Neutrophil (primary cell): ENCODE results near the gene CDON.

Source experiments
- H3K27ac ChIP-seq: fragments of 200-600 bp; sonication (generic); 2 replicates; pipeline ENCODE4 v1.5.1; 2016; ENCODE audit warnings: mild to moderate bottlenecking, moderate library complexity
- H3K27me3 ChIP-seq: fragments of 200-600 bp; sonication (generic); 2 replicates; pipeline ENCODE4 v1.6.0; 2016; ENCODE audit warnings: mild to moderate bottlenecking
- H3K36me3 ChIP-seq: fragments of 200-600 bp; sonication (generic); 2 replicates; pipeline ENCODE4 v1.5.1; 2017
- H3K4me1 ChIP-seq, 2 experiments: fragments of 200-600 bp in 1 of 2; sonication (generic) in 1 of 2; 1 replicate in 1 of 2; 2 replicates in 1 of 2; pipeline versions ENCODE4 v1.5.1 to v1.6.1; 2013 to 2016; ENCODE audit warnings: low read depth in 1 of 2, low read length in 1 of 2, mild to moderate bottlenecking in 1 of 2, moderate library complexity in 1 of 2; ENCODE audit not compliant: control insufficient read depth in 1 of 2, insufficient read depth in 1 of 2
- H3K4me3 ChIP-seq, 2 experiments: fragments of 200-600 bp in 1 of 2; sonication (generic) in 1 of 2; 1 replicate in 1 of 2; 2 replicates in 1 of 2; pipeline ENCODE4 v1.5.1; 2013 to 2016; ENCODE audit warnings: low read depth in 1 of 2, low read length in 1 of 2, mild to moderate bottlenecking in 1 of 2, moderate library complexity in 1 of 2
- H3K9me3 ChIP-seq: fragments of 200-600 bp; sonication (generic); 2 replicates; pipeline ENCODE4 v1.5.1; 2016
- TF ChIP-seq, protein P1 (sequence below): fragments of 200-600 bp; sonication (generic); IDR thresholded peaks from 2 replicates; pipeline ENCODE4 v1.5.1; 2016; ENCODE audit warnings: antibody characterized with exemption

Gene CDON

DNA sequence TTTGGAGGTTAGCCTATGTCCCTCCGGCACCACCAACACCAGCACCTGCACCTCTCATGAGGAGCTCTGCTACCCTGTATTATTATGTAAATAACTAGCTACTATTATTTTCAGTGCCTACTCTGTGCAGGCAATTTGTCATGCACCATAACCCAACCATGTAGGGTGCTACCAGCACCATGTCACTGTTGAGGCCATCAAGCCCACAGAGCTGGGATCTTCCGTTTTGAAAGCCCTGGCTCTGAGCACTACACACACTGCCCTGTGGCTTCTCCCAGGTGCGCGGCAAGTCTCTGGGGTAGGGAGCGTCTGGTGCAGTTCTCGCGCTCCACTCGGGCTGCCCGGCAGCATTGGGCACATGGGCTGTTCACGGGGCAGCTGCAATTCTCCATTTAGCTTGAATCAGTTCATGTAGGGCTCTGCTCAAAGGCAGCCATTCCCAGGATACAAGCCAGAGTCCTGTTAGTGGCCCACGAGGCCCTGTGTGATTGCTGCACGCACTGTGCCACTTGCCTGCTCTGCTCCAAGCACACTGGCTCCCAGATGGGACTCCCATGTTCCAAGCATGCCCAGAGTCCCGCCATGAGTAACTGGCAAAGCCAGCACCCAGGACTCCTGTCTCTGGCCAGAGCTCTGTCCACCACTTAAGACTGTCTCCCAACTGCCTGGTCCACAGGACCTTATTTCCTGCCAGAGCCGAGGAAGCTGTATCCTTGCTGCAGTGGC, 42.5 kb upstream of the CDON start:
- Histone ChIP-seq H3K4me3 (no peak overlapping the region), H3K27ac (no peak overlapping the region), H3K4me1 (no peaks in the 10 kb centered on the region), H3K9me3 (no peaks in the 10 kb centered on the region), H3K36me3 (no peaks in the 10 kb centered on the region), H3K27me3 (no peaks in the 10 kb centered on the region)
- TF ChIP-seq, protein P1, sequence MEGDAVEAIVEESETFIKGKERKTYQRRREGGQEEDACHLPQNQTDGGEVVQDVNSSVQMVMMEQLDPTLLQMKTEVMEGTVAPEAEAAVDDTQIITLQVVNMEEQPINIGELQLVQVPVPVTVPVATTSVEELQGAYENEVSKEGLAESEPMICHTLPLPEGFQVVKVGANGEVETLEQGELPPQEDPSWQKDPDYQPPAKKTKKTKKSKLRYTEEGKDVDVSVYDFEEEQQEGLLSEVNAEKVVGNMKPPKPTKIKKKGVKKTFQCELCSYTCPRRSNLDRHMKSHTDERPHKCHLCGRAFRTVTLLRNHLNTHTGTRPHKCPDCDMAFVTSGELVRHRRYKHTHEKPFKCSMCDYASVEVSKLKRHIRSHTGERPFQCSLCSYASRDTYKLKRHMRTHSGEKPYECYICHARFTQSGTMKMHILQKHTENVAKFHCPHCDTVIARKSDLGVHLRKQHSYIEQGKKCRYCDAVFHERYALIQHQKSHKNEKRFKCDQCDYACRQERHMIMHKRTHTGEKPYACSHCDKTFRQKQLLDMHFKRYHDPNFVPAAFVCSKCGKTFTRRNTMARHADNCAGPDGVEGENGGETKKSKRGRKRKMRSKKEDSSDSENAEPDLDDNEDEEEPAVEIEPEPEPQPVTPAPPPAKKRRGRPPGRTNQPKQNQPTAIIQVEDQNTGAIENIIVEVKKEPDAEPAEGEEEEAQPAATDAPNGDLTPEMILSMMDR = no peak

DNA sequence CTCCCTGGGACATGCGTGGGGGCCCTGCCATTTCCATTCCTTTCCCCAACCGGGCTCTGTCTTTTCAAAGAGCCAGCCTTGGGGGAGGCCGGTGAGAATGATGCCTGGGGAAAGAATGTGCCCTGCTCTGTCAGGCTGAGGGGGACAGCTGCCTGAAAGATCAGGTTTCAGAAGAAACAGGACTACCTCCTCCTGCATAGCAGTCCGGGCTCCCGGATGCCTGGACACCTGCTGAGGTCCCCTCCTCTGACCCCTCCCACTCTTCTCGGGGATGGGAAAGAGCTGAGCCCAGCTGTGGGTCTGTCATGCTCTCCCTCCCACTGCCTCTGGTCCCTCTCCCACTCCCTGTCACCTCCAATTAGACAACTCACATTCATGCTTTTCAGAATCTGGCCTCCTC, 41.8 kb upstream of the CDON start:
- Histone ChIP-seq H3K36me3 (no peaks in the 10 kb centered on the region), H3K4me1 (no peaks in the 10 kb centered on the region), H3K27me3 (no peaks in the 10 kb centered on the region), H3K4me3 (no peak overlapping the region), H3K27ac (no peak overlapping the region), H3K9me3 (no peaks in the 10 kb centered on the region)
- TF ChIP-seq, protein P1 = no peak

DNA sequence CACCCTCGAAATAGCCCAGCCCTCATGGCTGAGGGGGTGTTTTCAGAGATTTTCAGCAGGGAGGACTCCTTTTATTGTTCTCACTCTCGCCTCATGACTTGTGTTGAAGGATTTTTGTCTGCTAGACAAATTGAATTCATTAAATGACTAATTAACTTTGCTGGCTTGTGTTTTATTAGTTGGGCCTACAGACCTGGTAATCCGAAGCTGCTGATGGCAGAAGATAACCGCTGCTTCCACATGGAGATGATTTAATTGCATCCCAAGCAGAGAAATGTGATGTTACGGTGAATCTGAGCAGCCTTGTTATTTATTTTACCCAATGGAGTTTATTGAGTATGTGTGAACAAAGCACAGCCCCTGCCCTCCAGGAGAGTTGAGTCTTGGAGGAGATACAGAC, 40.5 kb upstream of the CDON start:
- TF ChIP-seq, protein P1 = no peak
- Histone ChIP-seq H3K27me3 (no peaks in the 10 kb centered on the region), H3K36me3 (no peaks in the 10 kb centered on the region), H3K4me1 (no peaks in the 10 kb centered on the region), H3K9me3 (no peaks in the 10 kb centered on the region), H3K4me3 (no peak overlapping the region), H3K27ac (no peak overlapping the region)

DNA sequence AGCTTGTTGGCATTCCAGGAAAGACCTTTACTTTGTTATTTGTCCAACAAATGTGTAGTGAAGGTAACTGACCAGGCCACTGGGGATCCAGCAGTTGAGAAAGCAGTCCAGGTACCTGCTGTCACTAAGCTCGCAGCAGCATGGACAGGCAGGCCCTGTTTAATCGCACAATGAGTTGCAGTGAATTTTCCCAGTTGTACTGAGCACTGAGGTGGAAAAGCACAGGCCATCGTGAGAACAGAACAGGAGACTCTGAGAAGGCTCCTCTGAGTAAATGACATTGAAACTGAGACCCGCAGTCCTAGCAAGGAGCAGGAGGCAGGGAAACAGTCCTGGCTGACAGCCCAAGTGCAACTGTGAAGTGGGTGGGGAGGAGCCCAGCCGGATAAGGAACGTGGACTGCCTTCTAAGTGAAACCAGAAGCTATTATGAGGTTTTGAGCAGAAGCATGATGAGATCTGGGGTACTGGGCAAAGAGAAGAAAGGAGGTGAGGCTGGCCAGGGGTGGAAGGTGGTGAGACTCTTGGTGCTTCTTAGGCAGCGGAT, 39.8 kb upstream of the CDON start:
- no peaks in the 10 kb centered on the region for H3K27me3 ChIP-seq
- TF ChIP-seq, protein P1 = no peak
- H3K27ac ChIP-seq = no peak overlapping the region
- no peaks in the 10 kb centered on the region for H3K9me3 ChIP-seq
- no peak overlapping the region for H3K4me3 ChIP-seq
- H3K4me1 ChIP-seq = no peaks in the 10 kb centered on the region
- no peaks in the 10 kb centered on the region for H3K36me3 ChIP-seq

DNA sequence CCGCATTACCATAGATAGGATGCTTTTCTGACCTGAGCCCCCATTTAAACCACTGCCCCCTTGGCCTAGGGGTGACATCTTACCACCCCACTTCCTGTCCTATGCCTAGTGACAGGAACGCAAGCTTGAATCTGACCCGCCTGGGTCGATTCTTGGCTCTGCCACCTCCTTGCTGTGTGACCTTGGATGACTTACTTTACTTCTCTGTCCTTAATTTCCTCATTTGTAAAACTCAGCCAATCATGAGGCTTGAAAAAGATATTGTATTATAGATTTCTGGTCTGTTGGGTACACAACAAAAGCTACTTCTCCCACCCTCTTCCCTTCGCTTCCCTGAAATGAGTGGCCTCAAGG, 39.2 kb upstream of the CDON start:
- Histone ChIP-seq H3K4me3 (no peak overlapping the region), H3K4me1 (no peaks in the 10 kb centered on the region), H3K36me3 (no peaks in the 10 kb centered on the region), H3K27ac (no peak overlapping the region), H3K27me3 (no peaks in the 10 kb centered on the region), H3K9me3 (no peaks in the 10 kb centered on the region)
- TF ChIP-seq, protein P1 = no peak
